DND-41 (cell line): ENCODE results near the gene GREB1.

ENCODE experiments used
- CTCF ChIP-seq: IDR thresholded peaks from 2 replicates; pipeline ENCODE4 v1.5.1; 2012; ENCODE audit warnings: borderline replicate concordance, low read length, moderate library complexity, mild to moderate bottlenecking; ENCODE audit not compliant: poor library complexity, severe bottlenecking; ENCODE audit errors: extremely low read depth
- EZH2 ChIP-seq: IDR thresholded peaks from 3 replicates; pipeline ENCODE4 v1.6.1; 2012; ENCODE audit warnings: borderline replicate concordance, low read depth, mild to moderate bottlenecking, moderate library complexity, low read length, inconsistent platforms; ENCODE audit not compliant: severe bottlenecking

- TF ChIP-seq CTCF (no peak), EZH2 (no peak)
These were observed 33.8 kb downstream of the GREB1 start for GRCh38 chr2:11567631-11568031.
